Diencephalon (tissue), 1 donor: ENCODE measurements around the gene TBC1D3L. TPM values are rescaled to one million over a fixed set of nuclear protein-coding genes. Genes with fewer than 3 reads are reported as not detected.

Experiments used
- small RNA-seq: library from RNA; depleted of rRNA; stranded (forward); fragments of <200 nt; gene quantifications from one replicate; pipeline ENCODE3, GENCODE V24; 2014
- total RNA-seq: library from RNA; depleted of rRNA; stranded (reverse); fragments of >200 nt; gene quantifications from one replicate; pipeline ENCODE4 v1.2.3, GENCODE V29; 2014

TBC1D3L gene
- total RNA-seq = 4.6 TPM

DNA sequence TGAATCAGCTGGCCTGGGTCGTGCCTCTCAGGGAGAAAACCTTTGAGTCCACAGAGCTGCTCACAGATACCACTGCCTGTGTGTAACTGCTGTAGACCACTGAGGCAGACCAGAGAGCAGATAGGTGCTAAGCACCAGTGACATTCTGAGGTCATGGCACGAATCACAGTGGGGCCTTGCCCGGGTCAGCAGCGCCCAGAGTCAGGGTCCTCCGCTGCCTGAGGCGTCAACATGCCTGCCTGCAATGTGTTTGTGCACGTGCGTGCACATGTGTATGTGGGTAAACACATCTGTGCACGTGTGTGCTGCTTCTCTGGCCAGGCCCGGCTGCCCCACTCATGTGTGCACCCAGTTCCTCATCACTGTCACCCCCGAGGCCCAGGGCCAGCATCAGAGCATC is at the start of gene TBC1D3L:
Gene TBC1D3L, minus strand, starts transcription at position 101 of the 400 bp plus-strand sequence. CDS start 1,540 bp downstream, outside the sequence.

DNA sequence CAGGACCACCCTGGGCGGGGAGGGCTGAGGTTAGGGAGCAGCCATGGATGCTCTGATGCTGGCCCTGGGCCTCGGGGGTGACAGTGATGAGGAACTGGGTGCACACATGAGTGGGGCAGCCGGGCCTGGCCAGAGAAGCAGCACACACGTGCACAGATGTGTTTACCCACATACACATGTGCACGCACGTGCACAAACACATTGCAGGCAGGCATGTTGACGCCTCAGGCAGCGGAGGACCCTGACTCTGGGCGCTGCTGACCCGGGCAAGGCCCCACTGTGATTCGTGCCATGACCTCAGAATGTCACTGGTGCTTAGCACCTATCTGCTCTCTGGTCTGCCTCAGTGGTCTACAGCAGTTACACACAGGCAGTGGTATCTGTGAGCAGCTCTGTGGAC is 14.8 kb upstream of the TBC1D3L start, which contains the start of gene TBC1D3D:
Gene TBC1D3D, plus strand, starts transcription at position 301 of the 400 bp plus-strand sequence. CDS start 1,585 bp downstream, outside the sequence.

Small RNAs within 50 kb of the gene (small RNA-seq; reads per million reads assigned to genes)
- not detected for gene RF00001

Other genes with a start within 250 kb of the TBC1D3L start
- gene HNF1B, start 244.0 kb downstream of the TBC1D3L start, total RNA-seq = not detected
- not detected for gene TBC1D3K, start 64.6 kb downstream of the TBC1D3L start, total RNA-seq
- not detected for gene TBC1D3D, start 14.9 kb upstream of the TBC1D3L start, total RNA-seq
- 1.4 TPM for gene TBC1D3C, start 79.6 kb upstream of the TBC1D3L start, total RNA-seq
- not detected for gene TBC1D3E, start 138.9 kb upstream of the TBC1D3L start, total RNA-seq
- not detected for gene TBC1D3, start 203.5 kb upstream of the TBC1D3L start, total RNA-seq